Endodermal cell (in vitro differentiated cells): Measurements from ENCODE around the gene CHI3L2. TPM values are rescaled to one million over a fixed set of nuclear protein-coding genes. Genes with fewer than 3 reads are reported as not detected.

Source experiments
- DNase-seq: peaks from one replicate; pipeline ENCODE4 v3.0.0-alpha.2; 2017
- H3K27ac ChIP-seq: 2 replicates; pipeline ENCODE4 v1.5.1; 2013; ENCODE audit warnings: mild to moderate bottlenecking, low read depth, low read length, moderate library complexity
- H3K27me3 ChIP-seq: 2 replicates; pipeline ENCODE4 v1.6.1; 2013; ENCODE audit warnings: mild to moderate bottlenecking, low read length, moderate library complexity; ENCODE audit not compliant: insufficient read depth, control insufficient read depth, poor library complexity, severe bottlenecking
- H3K36me3 ChIP-seq: 2 replicates; pipeline ENCODE4 v1.7.0; 2013; ENCODE audit warnings: mild to moderate bottlenecking, low read length, moderate library complexity; ENCODE audit not compliant: control insufficient read depth, insufficient read depth
- H3K4me1 ChIP-seq: one replicate; pipeline ENCODE4 v1.7.0; 2013; ENCODE audit warnings: low read length; ENCODE audit not compliant: control insufficient read depth, insufficient read depth
- H3K4me3 ChIP-seq: 2 replicates; pipeline ENCODE4 v1.5.1; 2013; ENCODE audit warnings: mild to moderate bottlenecking, low read length, moderate library complexity
- H3K9ac ChIP-seq: 2 replicates; pipeline ENCODE4 v1.6.1; 2013; ENCODE audit warnings: mild to moderate bottlenecking, low read length, moderate library complexity; ENCODE audit not compliant: poor library complexity, severe bottlenecking; ENCODE audit errors: extremely low read depth
- H3K9me3 ChIP-seq: 2 replicates; pipeline ENCODE4 v1.6.1; 2013; ENCODE audit warnings: mild to moderate bottlenecking, low read length, moderate library complexity; ENCODE audit not compliant: control insufficient read depth
- H3K27ac Mint-ChIP-seq: 2 replicates; pipeline ENCODE4 v1.8.0; 2020; ENCODE audit warnings: mixed read lengths
- H3K27me3 Mint-ChIP-seq: 2 replicates; pipeline ENCODE4 v1.8.0; 2021; ENCODE audit warnings: mild to moderate bottlenecking, mixed read lengths; ENCODE audit not compliant: insufficient read depth
- H3K36me3 Mint-ChIP-seq: 2 replicates; pipeline ENCODE4 v1.8.0; 2020; ENCODE audit warnings: low read depth, mixed read lengths
- H3K4me1 Mint-ChIP-seq: 2 replicates; pipeline ENCODE4 v1.8.0; 2020; ENCODE audit warnings: mixed read lengths
- H3K4me3 Mint-ChIP-seq: 2 replicates; pipeline ENCODE4 v1.8.0; 2020; ENCODE audit warnings: mild to moderate bottlenecking, moderate library complexity, mixed read lengths
- H3K9me3 Mint-ChIP-seq: 2 replicates; pipeline ENCODE4 v1.8.0; 2020; ENCODE audit warnings: mild to moderate bottlenecking, mixed read lengths
- WGBS, 2 experiments: methylation state at CpG; one replicate each; pipeline versions ENCODE4 v1.1.5 to v1.1.7; 2013; ENCODE audit warnings: missing lambda C conversion rate in 2 of 2, mixed read lengths in 1 of 2; ENCODE audit not compliant: insufficient coverage in 1 of 2, insufficient read length in 1 of 2; 5-methylcytosine and 5-hydroxymethylcytosine counted together
- total RNA-seq, 2 donors: library from RNA; stranded (reverse); fragmentation: NEBNext Ultra II Directional in 1 of 2; extraction: Animal tissue kit (Norgen Biotek cat#: 25700) in 1 of 2; gene quantifications; 2 replicates in 1 of 2; 3 replicates in 1 of 2; pipeline ENCODE4 v1.2.1, GENCODE V29; 2021
- TF ChIP-seq, protein P1 (sequence below): fragments of 200-600 bp; sonication (generic); conservative IDR thresholded peaks from 2 replicates; pipeline ENCODE4 v1.5.0; 2021; ENCODE audit warnings: antibody characterized with exemption, mild to moderate bottlenecking

Gene CHI3L2
- total RNA-seq, 2 donors from 2014 or later: not detected

DNA sequence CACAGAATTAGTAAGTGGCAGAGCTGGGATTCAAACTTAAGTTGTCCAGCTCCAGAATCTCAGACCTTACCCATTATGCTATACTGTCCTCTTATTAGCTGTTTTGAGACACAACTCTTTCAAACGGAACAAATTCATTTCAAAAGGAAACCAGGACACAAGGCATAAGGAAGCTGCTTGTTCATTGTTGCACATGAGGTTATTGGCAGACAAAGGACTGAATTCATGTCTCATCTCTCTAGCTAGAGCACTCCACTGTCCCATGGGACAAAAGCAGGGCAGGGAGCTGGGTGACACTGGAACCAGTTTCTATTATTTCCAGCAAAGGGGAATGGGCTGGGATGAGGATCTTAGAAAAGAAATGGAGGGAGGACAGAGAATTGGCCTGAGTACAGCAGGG is 26.4 kb downstream of the CHI3L2 start:
- Mint-ChIP-seq H3K4me1 (no peaks in the 10 kb centered on the region), H3K36me3 (no peaks in the 10 kb centered on the region), H3K27me3 (peaks cover 7% of the 10 kb centered on the region), H3K4me3 (no peak overlapping the region), H3K27ac (no peak overlapping the region), H3K9me3 (no peaks in the 10 kb centered on the region)
- Histone ChIP-seq H3K9me3 (no peaks in the 10 kb centered on the region), H3K9ac (no peak overlapping the region), H3K27me3 (no peaks in the 10 kb centered on the region), H3K27ac (no peak overlapping the region), H3K36me3 (no peaks in the 10 kb centered on the region), H3K4me3 (no peak overlapping the region), H3K4me1 (no peaks in the 10 kb centered on the region)
- TF ChIP-seq, protein P1, sequence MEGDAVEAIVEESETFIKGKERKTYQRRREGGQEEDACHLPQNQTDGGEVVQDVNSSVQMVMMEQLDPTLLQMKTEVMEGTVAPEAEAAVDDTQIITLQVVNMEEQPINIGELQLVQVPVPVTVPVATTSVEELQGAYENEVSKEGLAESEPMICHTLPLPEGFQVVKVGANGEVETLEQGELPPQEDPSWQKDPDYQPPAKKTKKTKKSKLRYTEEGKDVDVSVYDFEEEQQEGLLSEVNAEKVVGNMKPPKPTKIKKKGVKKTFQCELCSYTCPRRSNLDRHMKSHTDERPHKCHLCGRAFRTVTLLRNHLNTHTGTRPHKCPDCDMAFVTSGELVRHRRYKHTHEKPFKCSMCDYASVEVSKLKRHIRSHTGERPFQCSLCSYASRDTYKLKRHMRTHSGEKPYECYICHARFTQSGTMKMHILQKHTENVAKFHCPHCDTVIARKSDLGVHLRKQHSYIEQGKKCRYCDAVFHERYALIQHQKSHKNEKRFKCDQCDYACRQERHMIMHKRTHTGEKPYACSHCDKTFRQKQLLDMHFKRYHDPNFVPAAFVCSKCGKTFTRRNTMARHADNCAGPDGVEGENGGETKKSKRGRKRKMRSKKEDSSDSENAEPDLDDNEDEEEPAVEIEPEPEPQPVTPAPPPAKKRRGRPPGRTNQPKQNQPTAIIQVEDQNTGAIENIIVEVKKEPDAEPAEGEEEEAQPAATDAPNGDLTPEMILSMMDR: no peak
- DNase-seq: no peak
- WGBS, 2 experiments: 80 to 89% methylated on average over 1 of the region's 1 CpG

DNA sequence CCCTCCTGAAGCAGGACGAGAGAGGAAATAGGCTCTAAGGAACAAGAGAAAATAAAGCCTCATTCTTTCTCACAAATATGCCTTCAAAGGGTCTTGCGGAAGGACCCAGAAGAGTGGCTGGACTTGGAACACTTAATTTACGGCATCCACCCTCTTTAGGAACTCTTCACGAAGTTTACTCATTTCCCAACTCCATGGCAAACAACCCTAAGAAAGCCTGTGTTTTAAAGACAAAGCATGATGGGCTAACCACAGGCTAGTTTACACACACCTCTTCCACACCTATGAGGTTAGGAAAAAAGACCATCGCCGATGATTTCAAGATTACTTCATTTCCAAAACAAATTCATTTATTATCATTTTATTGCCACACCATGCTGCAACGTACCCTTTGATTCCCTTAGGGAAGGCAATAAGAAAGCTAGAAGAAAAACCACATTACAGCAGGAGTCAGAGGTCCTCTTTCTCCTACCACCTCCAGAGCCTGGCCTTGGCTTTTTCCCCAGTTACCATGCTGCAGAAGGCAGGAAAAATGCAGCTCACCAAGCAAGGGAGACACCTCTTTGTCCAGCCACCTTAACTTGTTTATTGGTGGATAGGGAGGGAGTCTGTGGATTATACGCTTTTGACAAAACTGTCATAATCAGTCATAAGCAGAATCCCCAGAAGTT is 29.6 kb downstream of the CHI3L2 start:
- H3K4me3 Mint-ChIP-seq: no peak overlapping the region
- peaks cover 6% of the 10 kb centered on the region for H3K4me1 ChIP-seq
- H3K9me3 ChIP-seq: no peaks in the 10 kb centered on the region
- no peak overlapping the region for H3K4me3 ChIP-seq
- no peaks in the 10 kb centered on the region for H3K36me3 Mint-ChIP-seq
- no peaks in the 10 kb centered on the region for H3K36me3 ChIP-seq
- H3K27ac Mint-ChIP-seq: no peak overlapping the region
- no peak overlapping the region for H3K9ac ChIP-seq
- peaks cover 5% of the 10 kb centered on the region for H3K9me3 Mint-ChIP-seq
- TF ChIP-seq, protein P1: no peak
- H3K27me3 Mint-ChIP-seq: peaks cover 7% of the 10 kb centered on the region
- H3K27ac ChIP-seq: no peak overlapping the region
- peaks cover 3% of the 10 kb centered on the region for H3K4me1 Mint-ChIP-seq
- DNase-seq: no peak
- WGBS, 2 experiments: 88 to 96% methylated on average over 3 to 8 of the region's 8 CpGs
- H3K27me3 ChIP-seq: no peaks in the 10 kb centered on the region

DNA sequence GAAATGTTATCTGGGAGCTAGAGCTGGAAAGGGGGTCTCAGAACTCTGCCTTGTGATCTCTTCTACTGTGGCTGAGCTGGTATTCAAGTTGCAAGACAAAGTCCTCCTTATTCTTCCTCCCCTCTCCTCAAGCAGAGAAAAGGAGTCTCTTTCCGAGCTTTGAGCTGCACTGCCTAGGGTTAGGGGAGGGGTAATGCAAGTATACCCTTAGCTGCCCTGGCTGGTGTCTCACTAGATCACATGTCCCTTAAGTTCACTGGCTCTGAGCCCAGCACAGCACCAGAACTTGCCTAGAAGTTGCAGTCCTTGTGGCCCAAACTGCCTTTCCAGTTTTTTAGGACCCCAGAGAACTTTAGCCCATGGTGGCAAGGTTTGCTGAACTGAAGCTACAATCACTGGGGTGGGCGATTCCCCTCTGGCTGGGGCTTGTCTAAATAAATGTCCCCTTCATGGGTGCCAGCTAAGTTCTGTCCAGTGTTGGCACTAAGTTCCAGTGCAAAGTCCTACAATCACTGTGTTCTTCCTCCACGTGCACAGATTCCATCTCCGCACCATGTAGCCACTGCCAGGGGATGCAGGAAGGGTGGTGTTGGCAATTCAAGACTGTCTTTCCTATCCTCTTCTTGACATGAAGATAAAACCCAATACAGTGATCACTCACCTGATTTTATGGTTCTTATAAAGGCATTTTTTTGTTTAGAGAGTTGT is 40.4 kb downstream of the CHI3L2 start:
- Mint-ChIP-seq H3K9me3 (peaks cover 4% of the 10 kb centered on the region), H3K36me3 (no peaks in the 10 kb centered on the region), H3K4me1 (peaks cover 20% of the 10 kb centered on the region), H3K4me3 (no peak overlapping the region), H3K27ac (no peak overlapping the region), H3K27me3 (peaks cover 8% of the 10 kb centered on the region)
- TF ChIP-seq, protein P1: no peak
- no peak overlapping the region for H3K4me3 ChIP-seq
- H3K27ac ChIP-seq: no peak overlapping the region
- H3K36me3 ChIP-seq: no peaks in the 10 kb centered on the region
- H3K9ac ChIP-seq: no peak overlapping the region
- no peaks in the 10 kb centered on the region for H3K27me3 ChIP-seq
- no peak for DNase-seq
- peaks cover 13% of the 10 kb centered on the region for H3K9me3 ChIP-seq
- 80 to 84% methylated on average over 2 to 4 of the region's 4 CpGs for WGBS, 2 experiments
- no peaks in the 10 kb centered on the region for H3K4me1 ChIP-seq
